ENCODE data around the gene CCL21.

GRCh38 chr9:34712140-34712539, 2.2 kb upstream of the CCL21 start:
- TF ChIP-seq, protein P1, sequence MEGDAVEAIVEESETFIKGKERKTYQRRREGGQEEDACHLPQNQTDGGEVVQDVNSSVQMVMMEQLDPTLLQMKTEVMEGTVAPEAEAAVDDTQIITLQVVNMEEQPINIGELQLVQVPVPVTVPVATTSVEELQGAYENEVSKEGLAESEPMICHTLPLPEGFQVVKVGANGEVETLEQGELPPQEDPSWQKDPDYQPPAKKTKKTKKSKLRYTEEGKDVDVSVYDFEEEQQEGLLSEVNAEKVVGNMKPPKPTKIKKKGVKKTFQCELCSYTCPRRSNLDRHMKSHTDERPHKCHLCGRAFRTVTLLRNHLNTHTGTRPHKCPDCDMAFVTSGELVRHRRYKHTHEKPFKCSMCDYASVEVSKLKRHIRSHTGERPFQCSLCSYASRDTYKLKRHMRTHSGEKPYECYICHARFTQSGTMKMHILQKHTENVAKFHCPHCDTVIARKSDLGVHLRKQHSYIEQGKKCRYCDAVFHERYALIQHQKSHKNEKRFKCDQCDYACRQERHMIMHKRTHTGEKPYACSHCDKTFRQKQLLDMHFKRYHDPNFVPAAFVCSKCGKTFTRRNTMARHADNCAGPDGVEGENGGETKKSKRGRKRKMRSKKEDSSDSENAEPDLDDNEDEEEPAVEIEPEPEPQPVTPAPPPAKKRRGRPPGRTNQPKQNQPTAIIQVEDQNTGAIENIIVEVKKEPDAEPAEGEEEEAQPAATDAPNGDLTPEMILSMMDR (IDR thresholded peaks at IDR 0.05 in 4 of 5, conservative IDR thresholded peaks at IDR 0.05 in 1 of 5), result no peak
- TF ChIP-seq POLR2A (IDR thresholded peaks at IDR 0.05), result no peak
